GM12878 (cell line): ENCODE results near the gene DCAF8.

Source experiments
- CHD2 ChIP-seq: IDR thresholded peaks from 2 replicates; pipeline ENCODE4 v1.6.1; 2011; ENCODE audit warnings: low read depth, low read length, improper control_type of control experiment, borderline replicate concordance
- EZH2 ChIP-seq: IDR thresholded peaks from 2 replicates; pipeline ENCODE4 v1.6.1; 2012; ENCODE audit warnings: low read depth, mild to moderate bottlenecking, control low read depth, inconsistent platforms, low read length, borderline replicate concordance; ENCODE audit not compliant: control insufficient read depth
- POLR2A ChIP-seq: IDR thresholded peaks from 2 replicates; pipeline ENCODE4 v1.6.1; 2011; ENCODE audit warnings: low read depth, mild to moderate bottlenecking, low read length
- POLR2AphosphoS5 ChIP-seq: IDR thresholded peaks from 2 replicates; pipeline ENCODE4 v1.6.1; 2011; ENCODE audit warnings: mild to moderate bottlenecking, low read length, inconsistent platforms
- SUZ12 ChIP-seq: fragments of 200-600 bp; sonication (generic); IDR thresholded peaks from one replicate; pipeline ENCODE4 v1.6.1; 2018; ENCODE audit warnings: antibody characterized with exemption, mild to moderate bottlenecking; ENCODE audit not compliant: unreplicated experiment
- TAF1 ChIP-seq: IDR thresholded peaks from 2 replicates; pipeline ENCODE4 v1.6.1; 2011; ENCODE audit warnings: mild to moderate bottlenecking, low read depth, low read length, borderline replicate concordance
- TF ChIP-seq, protein P1 (sequence below), 3 experiments: IDR thresholded peaks in 2 of 3; conservative IDR thresholded peaks in 1 of 3; 2 replicates each; pipeline ENCODE4 v1.5.1; 2011; ENCODE audit warnings: low read depth in 3 of 3, low read length in 3 of 3, mild to moderate bottlenecking in 3 of 3, control low read depth in 2 of 3, moderate library complexity in 2 of 3, inconsistent platforms in 1 of 3, mixed read lengths in 1 of 3; ENCODE audit not compliant: control insufficient read depth in 2 of 3, insufficient read depth in 1 of 3; ENCODE audit errors: extremely low read depth in 1 of 3
- TF ChIP-seq, protein P2 (sequence below): fragments of 150-350 bp; IDR thresholded peaks from 2 replicates; pipeline ENCODE4 v1.6.1; 2016; ENCODE audit warnings: low read depth, low read length
- TF ChIP-seq, protein P3 (sequence below): IDR thresholded peaks from 2 replicates; pipeline ENCODE4 v1.6.1; 2011; ENCODE audit warnings: low read depth, mild to moderate bottlenecking, low read length, moderate library complexity, borderline replicate concordance; ENCODE audit errors: extremely low read depth
- TF ChIP-seq, protein P4 (sequence below): fragments of 450-650 bp; IDR thresholded peaks from 2 replicates; pipeline ENCODE4 v1.6.1; 2014; ENCODE audit warnings: mild to moderate bottlenecking

DNA sequence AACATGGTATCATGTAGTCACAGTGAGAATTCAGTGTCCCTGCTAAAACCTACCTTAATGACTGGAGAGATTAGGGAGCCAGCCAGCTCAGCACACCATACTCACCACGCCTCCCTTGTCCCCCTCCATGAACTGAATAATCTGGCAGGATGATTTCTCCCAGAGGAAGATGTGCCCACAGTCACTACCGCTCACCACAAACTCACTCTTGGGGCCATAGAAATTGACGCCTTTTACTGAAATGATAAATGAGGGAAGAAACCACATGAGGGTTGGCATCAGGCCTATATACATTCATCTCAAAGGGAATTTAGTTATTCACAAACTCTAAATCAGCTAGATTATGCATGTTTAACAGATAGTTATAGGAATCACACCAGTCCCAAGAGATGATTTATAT is 39.8 kb downstream of the DCAF8 start:
- TF ChIP-seq POLR2AphosphoS5: no peak
- no peak for TF ChIP-seq CHD2
- TF ChIP-seq, protein P1, sequence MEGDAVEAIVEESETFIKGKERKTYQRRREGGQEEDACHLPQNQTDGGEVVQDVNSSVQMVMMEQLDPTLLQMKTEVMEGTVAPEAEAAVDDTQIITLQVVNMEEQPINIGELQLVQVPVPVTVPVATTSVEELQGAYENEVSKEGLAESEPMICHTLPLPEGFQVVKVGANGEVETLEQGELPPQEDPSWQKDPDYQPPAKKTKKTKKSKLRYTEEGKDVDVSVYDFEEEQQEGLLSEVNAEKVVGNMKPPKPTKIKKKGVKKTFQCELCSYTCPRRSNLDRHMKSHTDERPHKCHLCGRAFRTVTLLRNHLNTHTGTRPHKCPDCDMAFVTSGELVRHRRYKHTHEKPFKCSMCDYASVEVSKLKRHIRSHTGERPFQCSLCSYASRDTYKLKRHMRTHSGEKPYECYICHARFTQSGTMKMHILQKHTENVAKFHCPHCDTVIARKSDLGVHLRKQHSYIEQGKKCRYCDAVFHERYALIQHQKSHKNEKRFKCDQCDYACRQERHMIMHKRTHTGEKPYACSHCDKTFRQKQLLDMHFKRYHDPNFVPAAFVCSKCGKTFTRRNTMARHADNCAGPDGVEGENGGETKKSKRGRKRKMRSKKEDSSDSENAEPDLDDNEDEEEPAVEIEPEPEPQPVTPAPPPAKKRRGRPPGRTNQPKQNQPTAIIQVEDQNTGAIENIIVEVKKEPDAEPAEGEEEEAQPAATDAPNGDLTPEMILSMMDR (IDR thresholded peaks at IDR 0.05 in 2 of 3, conservative IDR thresholded peaks at IDR 0.05 in 1 of 3; ENCODE audit: control insufficient read depth in 2 of 3, extremely low read depth in 1 of 3, insufficient read depth in 1 of 3, low read depth in 3 of 3, low read length in 3 of 3): no peak
- TF ChIP-seq, protein P2, sequence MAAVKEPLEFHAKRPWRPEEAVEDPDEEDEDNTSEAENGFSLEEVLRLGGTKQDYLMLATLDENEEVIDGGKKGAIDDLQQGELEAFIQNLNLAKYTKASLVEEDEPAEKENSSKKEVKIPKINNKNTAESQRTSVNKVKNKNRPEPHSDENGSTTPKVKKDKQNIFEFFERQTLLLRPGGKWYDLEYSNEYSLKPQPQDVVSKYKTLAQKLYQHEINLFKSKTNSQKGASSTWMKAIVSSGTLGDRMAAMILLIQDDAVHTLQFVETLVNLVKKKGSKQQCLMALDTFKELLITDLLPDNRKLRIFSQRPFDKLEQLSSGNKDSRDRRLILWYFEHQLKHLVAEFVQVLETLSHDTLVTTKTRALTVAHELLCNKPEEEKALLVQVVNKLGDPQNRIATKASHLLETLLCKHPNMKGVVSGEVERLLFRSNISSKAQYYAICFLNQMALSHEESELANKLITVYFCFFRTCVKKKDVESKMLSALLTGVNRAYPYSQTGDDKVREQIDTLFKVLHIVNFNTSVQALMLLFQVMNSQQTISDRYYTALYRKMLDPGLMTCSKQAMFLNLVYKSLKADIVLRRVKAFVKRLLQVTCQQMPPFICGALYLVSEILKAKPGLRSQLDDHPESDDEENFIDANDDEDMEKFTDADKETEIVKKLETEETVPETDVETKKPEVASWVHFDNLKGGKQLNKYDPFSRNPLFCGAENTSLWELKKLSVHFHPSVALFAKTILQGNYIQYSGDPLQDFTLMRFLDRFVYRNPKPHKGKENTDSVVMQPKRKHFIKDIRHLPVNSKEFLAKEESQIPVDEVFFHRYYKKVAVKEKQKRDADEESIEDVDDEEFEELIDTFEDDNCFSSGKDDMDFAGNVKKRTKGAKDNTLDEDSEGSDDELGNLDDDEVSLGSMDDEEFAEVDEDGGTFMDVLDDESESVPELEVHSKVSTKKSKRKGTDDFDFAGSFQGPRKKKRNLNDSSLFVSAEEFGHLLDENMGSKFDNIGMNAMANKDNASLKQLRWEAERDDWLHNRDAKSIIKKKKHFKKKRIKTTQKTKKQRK: no peak
- no peak for TF ChIP-seq TAF1
- TF ChIP-seq, protein P3, sequence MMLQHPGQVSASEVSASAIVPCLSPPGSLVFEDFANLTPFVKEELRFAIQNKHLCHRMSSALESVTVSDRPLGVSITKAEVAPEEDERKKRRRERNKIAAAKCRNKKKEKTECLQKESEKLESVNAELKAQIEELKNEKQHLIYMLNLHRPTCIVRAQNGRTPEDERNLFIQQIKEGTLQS: no peak
- TF ChIP-seq, protein P4, sequence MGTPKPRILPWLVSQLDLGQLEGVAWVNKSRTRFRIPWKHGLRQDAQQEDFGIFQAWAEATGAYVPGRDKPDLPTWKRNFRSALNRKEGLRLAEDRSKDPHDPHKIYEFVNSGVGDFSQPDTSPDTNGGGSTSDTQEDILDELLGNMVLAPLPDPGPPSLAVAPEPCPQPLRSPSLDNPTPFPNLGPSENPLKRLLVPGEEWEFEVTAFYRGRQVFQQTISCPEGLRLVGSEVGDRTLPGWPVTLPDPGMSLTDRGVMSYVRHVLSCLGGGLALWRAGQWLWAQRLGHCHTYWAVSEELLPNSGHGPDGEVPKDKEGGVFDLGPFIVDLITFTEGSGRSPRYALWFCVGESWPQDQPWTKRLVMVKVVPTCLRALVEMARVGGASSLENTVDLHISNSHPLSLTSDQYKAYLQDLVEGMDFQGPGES: no peak
- TF ChIP-seq EZH2: no peak
- TF ChIP-seq SUZ12: no peak
- no peak for TF ChIP-seq POLR2A
